Raji (cell line): ENCODE measurements around the gene ZNF598.

Experiments
- POLR2A ChIP-seq: IDR thresholded peaks from 2 replicates; pipeline ENCODE4 v1.6.1; 2011; ENCODE audit warnings: low read depth, low read length, control low read depth; ENCODE audit not compliant: insufficient read depth

The ZNF598 gene

DNA sequence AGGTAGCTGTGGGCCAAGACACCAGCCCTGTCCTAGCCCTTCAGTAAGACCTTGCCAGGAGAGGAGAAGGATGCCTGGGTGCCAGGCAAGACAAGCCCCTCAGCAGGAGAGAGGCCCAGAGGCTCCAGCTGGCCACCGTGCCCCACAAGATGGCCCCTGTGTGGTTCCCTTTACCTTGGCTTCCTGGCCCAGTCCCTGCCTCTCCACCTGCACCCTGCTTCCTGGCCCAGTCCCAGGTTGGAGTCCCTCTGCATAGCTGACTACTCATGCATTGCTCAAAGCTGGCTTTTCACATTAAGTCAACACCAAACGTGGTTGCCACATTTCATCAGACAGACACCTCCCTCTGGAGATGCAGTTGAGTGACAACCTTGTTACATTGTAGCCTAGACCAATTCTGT lies 15.9 kb downstream of the ZNF598 start:
- TF ChIP-seq POLR2A, result peak; percentile 25; the same call in 1 of the 2 replicates

DNA sequence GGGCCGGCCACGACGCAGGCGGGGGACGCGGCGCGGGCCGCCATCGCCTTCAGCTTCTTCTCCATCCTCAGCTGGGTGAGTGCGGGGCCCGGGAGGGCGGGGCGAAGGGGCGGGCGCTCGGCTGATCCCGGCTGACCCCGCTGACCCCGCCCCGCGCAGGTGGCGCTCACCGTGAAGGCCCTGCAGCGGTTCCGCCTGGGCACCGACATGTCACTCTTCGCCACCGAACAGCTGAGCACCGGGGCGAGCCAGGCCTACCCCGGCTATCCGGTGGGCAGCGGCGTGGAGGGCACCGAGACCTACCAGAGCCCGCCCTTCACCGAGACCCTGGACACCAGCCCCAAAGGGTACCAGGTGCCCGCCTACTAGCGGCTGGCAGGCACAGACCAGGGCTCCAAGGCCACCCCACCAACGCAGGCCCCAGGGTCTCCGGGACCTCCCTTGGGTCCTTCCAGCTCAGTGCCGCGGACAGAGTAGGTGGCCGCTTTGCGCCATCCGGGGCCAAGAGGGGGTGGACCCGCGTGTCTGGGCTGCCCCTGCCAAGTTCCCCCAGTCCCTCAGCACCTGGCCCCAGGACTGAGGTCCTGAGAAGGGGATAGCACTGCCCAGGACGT lies 16.8 kb downstream of the ZNF598 start:
- no peak for TF ChIP-seq POLR2A

DNA sequence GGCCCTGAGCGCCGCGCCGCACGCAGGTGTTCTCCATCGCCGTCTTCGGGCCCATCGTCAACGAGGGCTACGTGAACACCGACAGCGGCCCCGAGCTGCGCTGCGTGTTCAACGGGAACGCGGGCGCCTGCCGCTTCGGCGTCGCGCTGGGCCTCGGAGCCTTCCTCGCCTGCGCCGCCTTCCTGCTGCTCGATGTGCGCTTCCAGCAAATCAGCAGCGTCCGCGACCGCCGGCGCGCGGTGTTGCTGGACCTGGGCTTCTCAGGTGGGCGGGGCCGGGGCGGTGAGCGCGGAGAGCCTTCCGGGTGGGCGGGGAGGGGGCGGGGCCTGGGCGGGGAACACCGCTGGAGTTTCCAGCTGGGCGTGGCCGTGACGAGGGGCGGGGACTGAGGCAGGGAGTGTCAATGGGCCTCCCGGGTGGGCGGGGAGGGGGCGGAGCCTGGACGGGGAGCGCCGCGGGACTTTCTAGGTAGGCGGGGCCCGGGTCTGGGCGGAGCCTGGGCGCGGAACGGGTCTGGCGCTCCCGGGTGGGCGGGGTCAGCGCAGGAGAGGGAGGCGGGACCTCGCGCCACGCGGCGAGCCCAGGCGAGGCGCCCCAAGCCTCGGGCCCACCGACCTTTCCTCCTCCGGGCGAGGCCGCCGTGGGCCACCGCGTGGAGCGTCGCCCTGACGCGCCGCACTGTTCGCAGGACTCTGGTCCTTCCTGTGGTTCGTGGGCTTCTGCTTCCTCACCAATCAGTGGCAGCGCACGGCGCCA lies 17.5 kb downstream of the ZNF598 start:
- peak; percentile 63 for TF ChIP-seq POLR2A

- no peak for TF ChIP-seq POLR2A
Observed at GRCh38 chr16:1991588-1991947, 18.1 kb downstream of the ZNF598 start.

- TF ChIP-seq POLR2A, result peak; percentile 74
Observed at GRCh38 chr16:1991135-1991551, 18.5 kb downstream of the ZNF598 start.

- TF ChIP-seq POLR2A, result peak; percentile 59
Observed at GRCh38 chr16:1990351-1991134, 19.1 kb downstream of the ZNF598 start.

- TF ChIP-seq POLR2A, result no peak
Observed at GRCh38 chr16:1990101-1990350, 19.6 kb downstream of the ZNF598 start.

- no peak for TF ChIP-seq POLR2A
Observed at GRCh38 chr16:1989209-1990100, 20.2 kb downstream of the ZNF598 start, which contains the start of gene SYNGR3. SYNGR3 (plus strand) TSS chr16:1989970; CDS start chr16:1990103, 133 bp downstream.

DNA sequence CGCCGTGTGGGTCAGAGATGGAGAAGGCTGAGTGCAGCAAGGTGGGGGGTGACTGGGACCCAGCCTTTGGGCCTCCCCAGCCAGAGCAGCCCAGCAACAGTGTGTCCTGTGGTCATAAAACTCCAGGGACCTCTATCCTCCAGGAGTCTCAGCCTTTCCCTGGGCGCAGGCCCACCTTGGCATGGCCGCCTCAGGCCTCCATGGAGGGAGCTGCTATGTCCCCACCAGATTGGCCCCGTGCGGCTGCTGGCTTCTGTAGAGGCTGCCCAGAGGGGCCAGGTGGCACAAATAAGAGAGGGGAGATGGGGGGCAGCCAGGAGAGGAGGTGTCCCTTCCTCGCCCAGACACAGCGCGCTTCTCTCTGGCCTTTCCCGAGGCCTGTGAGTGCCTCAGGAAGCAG lies 22.4 kb downstream of the ZNF598 start:
- TF ChIP-seq POLR2A, result 0 out of 2 replicates have a peak, but pooled peaks have one; percentile 28

- TF ChIP-seq POLR2A, result no peak
Observed at GRCh38 chr16:1985466-1986150, 24.0 kb downstream of the ZNF598 start.

- TF ChIP-seq POLR2A, result no peak
Observed at GRCh38 chr16:1984347-1985225, 25.0 kb downstream of the ZNF598 start.

- TF ChIP-seq POLR2A, result peak; percentile 75
Observed at GRCh38 chr16:1983544-1984346, 25.9 kb downstream of the ZNF598 start, which contains the start of gene GFER. GFER (plus strand) TSS chr16:1984193; CDS start chr16:1984219, 26 bp downstream.
